Astrocyte (in vitro differentiated cells and primary cell): ENCODE results near the gene CGREF1. TPM values are rescaled to one million over a fixed set of nuclear protein-coding genes. Genes with fewer than 3 reads are reported as not detected.
"Not testable (repeated sequence)": the region's sequence is repeated elsewhere in the genome, so short reads cannot be mapped to it uniquely, and the experiment has no call there.

ENCODE experiments used
- DNase-seq: peaks from one replicate; pipeline ENCODE4 v3.0.0-alpha.2; 2010; ENCODE audit warnings: low read depth
- FAIRE-seq: peaks from 2 replicates; lab custom pipeline; 2011; peaks lifted over from hg19 to GRCh38; lab: Jason Lieb, UNC
- H2AFZ ChIP-seq: 2 replicates; pipeline ENCODE4 v1.6.0; 2012; ENCODE audit warnings: low read depth, low read length, inconsistent platforms
- H3K27ac ChIP-seq: 2 replicates; pipeline ENCODE4 v1.5.1; 2011; ENCODE audit warnings: low read depth, low read length, inconsistent platforms
- H3K27me3 ChIP-seq: 2 replicates; pipeline ENCODE4 v1.6.0; 2011; ENCODE audit warnings: low read length, inconsistent platforms; ENCODE audit not compliant: insufficient read depth
- H3K36me3 ChIP-seq: 2 replicates; pipeline ENCODE4 v1.5.1; 2011; ENCODE audit warnings: low read length, inconsistent platforms; ENCODE audit not compliant: insufficient read depth
- H3K4me1 ChIP-seq: 2 replicates; pipeline ENCODE4 v1.5.1; 2011; ENCODE audit warnings: low read length, inconsistent platforms; ENCODE audit not compliant: insufficient read depth
- H3K4me2 ChIP-seq: 2 replicates; pipeline ENCODE4 v1.6.0; 2012; ENCODE audit warnings: low read length, inconsistent platforms
- H3K4me3 ChIP-seq: 2 replicates; pipeline ENCODE4 v1.5.1; 2011; ENCODE audit warnings: low read depth, mild to moderate bottlenecking, low read length, inconsistent platforms; ENCODE audit not compliant: insufficient read depth
- H3K79me2 ChIP-seq: 2 replicates; pipeline ENCODE4 v1.6.0; 2012; ENCODE audit warnings: mild to moderate bottlenecking, low read length, inconsistent platforms; ENCODE audit not compliant: insufficient read depth
- H3K9ac ChIP-seq: 2 replicates; pipeline ENCODE4 v1.6.0; 2012; ENCODE audit warnings: mild to moderate bottlenecking, low read length, inconsistent platforms
- H3K9me3 ChIP-seq: 2 replicates; pipeline ENCODE4 v1.5.1; 2012; ENCODE audit warnings: low read depth, mild to moderate bottlenecking, low read length, inconsistent platforms; ENCODE audit not compliant: insufficient read depth
- H4K20me1 ChIP-seq: 2 replicates; pipeline ENCODE4 v1.6.0; 2012; ENCODE audit warnings: low read length, inconsistent platforms; ENCODE audit not compliant: insufficient read depth
- H3K27ac Mint-ChIP-seq: one replicate; pipeline ENCODE4 v1.8.0; 2021; ENCODE audit warnings: mild to moderate bottlenecking, mixed read lengths; ENCODE audit not compliant: unreplicated experiment
- H3K27me3 Mint-ChIP-seq: one replicate; pipeline ENCODE4 v1.8.0; 2021; ENCODE audit warnings: low read depth, mixed read lengths; ENCODE audit not compliant: unreplicated experiment
- H3K36me3 Mint-ChIP-seq: one replicate; pipeline ENCODE4 v1.8.0; 2021; ENCODE audit warnings: low read depth, mixed read lengths; ENCODE audit not compliant: unreplicated experiment
- H3K4me1 Mint-ChIP-seq: one replicate; pipeline ENCODE4 v1.8.0; 2021; ENCODE audit warnings: low read depth, mixed read lengths; ENCODE audit not compliant: unreplicated experiment
- H3K4me3 Mint-ChIP-seq: one replicate; pipeline ENCODE4 v1.8.0; 2021; ENCODE audit warnings: mild to moderate bottlenecking, moderate library complexity, mixed read lengths; ENCODE audit not compliant: unreplicated experiment
- H3K9me3 Mint-ChIP-seq: one replicate; pipeline ENCODE4 v1.8.0; 2021; ENCODE audit warnings: mild to moderate bottlenecking, mixed read lengths; ENCODE audit not compliant: unreplicated experiment
- EZH2 ChIP-seq: IDR thresholded peaks from 2 replicates; pipeline ENCODE4 v1.6.1; 2012; ENCODE audit warnings: mild to moderate bottlenecking, low read length, inconsistent platforms; ENCODE audit not compliant: insufficient read depth
- total RNA-seq: library from RNA; stranded (reverse); gene quantifications from 2 replicates; pipeline ENCODE4 v1.2.1, GENCODE V29; 2021
- TF ChIP-seq, protein P1 (sequence below): IDR thresholded peaks from 2 replicates; pipeline ENCODE4 v1.5.1; 2011; ENCODE audit warnings: low read depth, mild to moderate bottlenecking, inconsistent platforms, low read length, moderate library complexity; ENCODE audit not compliant: insufficient read depth

The CGREF1 gene
- total RNA-seq, 1 donor from 2014 or later = 1.8 TPM

GRCh38 chr2:27117995-27118524 lies 868 bp downstream of the CGREF1 start:
- Histone ChIP-seq H4K20me1 (no peaks in the 10 kb centered on the region), H2AFZ (peak overlapping the region; percentile 85), H3K9me3 (peaks cover 2% of the 10 kb centered on the region), H3K9ac (no peak overlapping the region), H3K4me3 (peak overlapping the region; percentile 61), H3K4me2 (peak overlapping the region; percentile 92), H3K36me3 (no peaks in the 10 kb centered on the region), H3K27me3 (peaks cover 43% of the 10 kb centered on the region), H3K27ac (no peak overlapping the region), H3K4me1 (peaks cover 10% of the 10 kb centered on the region), H3K79me2 (no peaks in the 10 kb centered on the region)
- Mint-ChIP-seq H3K27ac (no peak overlapping the region), H3K4me3 (peak overlapping the region; percentile 64), H3K36me3 (peaks cover 6% of the 10 kb centered on the region), H3K9me3 (peaks cover 9% of the 10 kb centered on the region), H3K4me1 (no peaks in the 10 kb centered on the region), H3K27me3 (peaks cover 63% of the 10 kb centered on the region)
- DNase-seq (no peak), FAIRE-seq (no peak)
- TF ChIP-seq, protein P1, sequence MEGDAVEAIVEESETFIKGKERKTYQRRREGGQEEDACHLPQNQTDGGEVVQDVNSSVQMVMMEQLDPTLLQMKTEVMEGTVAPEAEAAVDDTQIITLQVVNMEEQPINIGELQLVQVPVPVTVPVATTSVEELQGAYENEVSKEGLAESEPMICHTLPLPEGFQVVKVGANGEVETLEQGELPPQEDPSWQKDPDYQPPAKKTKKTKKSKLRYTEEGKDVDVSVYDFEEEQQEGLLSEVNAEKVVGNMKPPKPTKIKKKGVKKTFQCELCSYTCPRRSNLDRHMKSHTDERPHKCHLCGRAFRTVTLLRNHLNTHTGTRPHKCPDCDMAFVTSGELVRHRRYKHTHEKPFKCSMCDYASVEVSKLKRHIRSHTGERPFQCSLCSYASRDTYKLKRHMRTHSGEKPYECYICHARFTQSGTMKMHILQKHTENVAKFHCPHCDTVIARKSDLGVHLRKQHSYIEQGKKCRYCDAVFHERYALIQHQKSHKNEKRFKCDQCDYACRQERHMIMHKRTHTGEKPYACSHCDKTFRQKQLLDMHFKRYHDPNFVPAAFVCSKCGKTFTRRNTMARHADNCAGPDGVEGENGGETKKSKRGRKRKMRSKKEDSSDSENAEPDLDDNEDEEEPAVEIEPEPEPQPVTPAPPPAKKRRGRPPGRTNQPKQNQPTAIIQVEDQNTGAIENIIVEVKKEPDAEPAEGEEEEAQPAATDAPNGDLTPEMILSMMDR = no peak
- peak; percentile 15 for TF ChIP-seq EZH2

- Histone ChIP-seq H3K27ac (no peak overlapping the region), H4K20me1 (no peaks in the 10 kb centered on the region), H3K27me3 (peaks cover 32% of the 10 kb centered on the region), H2AFZ (no peak overlapping the region), H3K79me2 (no peaks in the 10 kb centered on the region), H3K36me3 (no peaks in the 10 kb centered on the region), H3K4me3 (no peak overlapping the region), H3K9me3 (peaks cover 2% of the 10 kb centered on the region), H3K4me1 (peaks cover 10% of the 10 kb centered on the region), H3K4me2 (no peak overlapping the region), H3K9ac (no peak overlapping the region)
- no peak for FAIRE-seq
- H3K27ac Mint-ChIP-seq = no peak overlapping the region
- H3K4me3 Mint-ChIP-seq = no peak overlapping the region
- H3K4me1 Mint-ChIP-seq = no peaks in the 10 kb centered on the region
- H3K27me3 Mint-ChIP-seq = peaks cover 51% of the 10 kb centered on the region
- H3K36me3 Mint-ChIP-seq = peaks cover 4% of the 10 kb centered on the region
- no peak for TF ChIP-seq EZH2
- TF ChIP-seq, protein P1 = no peak
- H3K9me3 Mint-ChIP-seq = peaks cover 6% of the 10 kb centered on the region
- no peak for DNase-seq
Measured at GRCh38 chr2:27115519-27115918, 3.4 kb downstream of the CGREF1 start.

GRCh38 chr2:27111392-27112078 lies 7.4 kb downstream of the CGREF1 start:
- not testable (repeated sequence) for FAIRE-seq, H3K36me3 Mint-ChIP-seq, DNase-seq

GRCh38 chr2:27110603-27111352 lies 8.2 kb downstream of the CGREF1 start:
- FAIRE-seq, H3K9me3 ChIP-seq, H3K36me3 ChIP-seq, H3K4me3 ChIP-seq, H3K4me2 ChIP-seq, H2AFZ ChIP-seq, H3K79me2 ChIP-seq, H3K36me3 Mint-ChIP-seq, H3K27ac Mint-ChIP-seq, H3K4me1 Mint-ChIP-seq, DNase-seq, H3K9me3 Mint-ChIP-seq, H3K27ac ChIP-seq, H3K9ac ChIP-seq, H3K4me1 ChIP-seq, H3K27me3 ChIP-seq, H3K4me3 Mint-ChIP-seq, H4K20me1 ChIP-seq: not testable (repeated sequence)
- H3K27me3 Mint-ChIP-seq = peaks cover 32% of the 10 kb centered on the region

More at GRCh38 chr2:27111392-27112078, 7.4 kb downstream of the CGREF1 start:
- H3K4me1 ChIP-seq, H3K9me3 ChIP-seq, H3K4me3 Mint-ChIP-seq, H3K27ac Mint-ChIP-seq, H3K27me3 ChIP-seq, H3K4me3 ChIP-seq, H3K4me2 ChIP-seq, H3K9me3 Mint-ChIP-seq, H3K9ac ChIP-seq, H3K4me1 Mint-ChIP-seq, H4K20me1 ChIP-seq, H3K79me2 ChIP-seq, H3K27ac ChIP-seq, H2AFZ ChIP-seq, H3K36me3 ChIP-seq: not testable (repeated sequence)
- H3K27me3 Mint-ChIP-seq = peaks cover 28% of the 10 kb centered on the region
